Caco-2 (cell line): ENCODE measurements around the gene CYB5D1. TPM values are rescaled to one million over a fixed set of nuclear protein-coding genes. Genes with fewer than 3 reads are reported as not detected.
"Not testable (repeated sequence)": the region's sequence is repeated elsewhere in the genome, so short reads cannot be mapped to it uniquely, and the experiment has no call there.

ENCODE experiments used
- Bru-seq: library from RNA; stranded (reverse); fragments of 400-500 nt; gene quantifications from one replicate; lab custom pipeline; 2021; lab: Mats Ljungman, UMichigan
- BruChase-seq, 2 experiments: library from RNA; stranded (reverse); fragments of 400-500 nt; gene quantifications; one replicate each; lab custom pipeline; 2021; lab: Mats Ljungman, UMichigan
- BruUV-seq: library from RNA; stranded (reverse); fragments of 400-500 nt; replicated peaks from 2 replicates; lab custom pipeline; 2021; lab: Mats Ljungman, UMichigan
- CTCF ChIA-PET: fragments of 300-600 bp; sonication (Branson Sonifier 250); formaldehyde crosslinking; loops from one replicate; lab custom pipeline; 2022; ENCODE audit warnings: antibody characterized with exemption; lab: Charles Lee
- POLR2A ChIA-PET: fragments of 300-600 bp; sonication (Branson Sonifier 250); formaldehyde crosslinking; loops from one replicate; lab custom pipeline; 2022; ENCODE audit warnings: antibody characterized with exemption; lab: Charles Lee
- DNase-seq, 2 experiments: peaks; one replicate each; pipeline versions ENCODE4 v3.0.0 to v3.0.0-alpha.2; 2020 to 2022
- H3K27me3 ChIP-seq: replicated peaks from 2 replicates; pipeline ENCODE4 v1.6.0; 2011; ENCODE audit warnings: low read length; ENCODE audit not compliant: control insufficient read depth, insufficient read depth
- H3K36me3 ChIP-seq: 2 replicates; pipeline ENCODE4 v1.5.1; 2011; ENCODE audit warnings: low read length; ENCODE audit not compliant: control insufficient read depth, insufficient read depth
- H3K4me1 ChIP-seq: fragments of 250-450 bp; sonication (Bioruptor Pico); 2 replicates; pipeline ENCODE4 v1.5.1; 2020; ENCODE audit warnings: mild to moderate bottlenecking
- H3K4me3 ChIP-seq: 2 replicates; pipeline ENCODE4 v1.5.1; 2011; ENCODE audit warnings: low read depth, mild to moderate bottlenecking, control low read depth, low read length
- H3K9me3 ChIP-seq: fragments of 250-450 bp; sonication (Bioruptor Pico); 2 replicates; pipeline ENCODE4 v1.5.1; 2020; ENCODE audit warnings: mild to moderate bottlenecking, moderate library complexity
- H3K27ac Mint-ChIP-seq: one replicate; pipeline ENCODE4 v1.8.0; 2022; ENCODE audit warnings: mixed read lengths; ENCODE audit not compliant: unreplicated experiment
- H3K27me3 Mint-ChIP-seq: one replicate; pipeline ENCODE4 v1.8.0; 2022; ENCODE audit warnings: mixed read lengths; ENCODE audit not compliant: insufficient read depth, unreplicated experiment
- H3K36me3 Mint-ChIP-seq: one replicate; pipeline ENCODE4 v1.8.0; 2022; ENCODE audit warnings: mild to moderate bottlenecking, mixed read lengths; ENCODE audit not compliant: insufficient read depth, unreplicated experiment
- H3K4me1 Mint-ChIP-seq: one replicate; pipeline ENCODE4 v1.8.0; 2022; ENCODE audit warnings: low read depth, mixed read lengths; ENCODE audit not compliant: unreplicated experiment
- H3K4me3 Mint-ChIP-seq: one replicate; pipeline ENCODE4 v1.8.0; 2022; ENCODE audit warnings: mild to moderate bottlenecking, moderate library complexity, mixed read lengths; ENCODE audit not compliant: unreplicated experiment
- H3K9me3 Mint-ChIP-seq: one replicate; pipeline ENCODE4 v1.8.0; 2022; ENCODE audit warnings: mixed read lengths; ENCODE audit not compliant: unreplicated experiment
- intact Hi-C: fragments of 100-400 bp; cut with micrococcal nuclease; formaldehyde crosslinking; loops from one replicate; pipeline ENCODE4 v1.10.0; 2022; ENCODE audit not compliant: unreplicated experiment
- long read RNA-seq: library from polyadenylated mRNA; stranded (forward); transcript quantifications from one replicate; pipeline ENCODE4 v2.0.0, GENCODE V29; 2022
- total RNA-seq: library from RNA; stranded (reverse); gene quantifications from 2 replicates; pipeline ENCODE4 v1.2.3, GENCODE V29; 2022
- TF ChIP-seq, protein P1 (sequence below), 2 experiments: fragments of 200-600 bp in 1 of 2; IDR thresholded peaks; 1 replicate in 1 of 2; 2 replicates in 1 of 2; pipeline versions ENCODE4 v1.5.1 to v1.8.0; 2011 to 2022; ENCODE audit warnings: antibody characterized with exemption in 1 of 2, control low read depth in 1 of 2, inconsistent platforms in 1 of 2, low read depth in 1 of 2, low read length in 1 of 2, mild to moderate bottlenecking in 1 of 2, moderate library complexity in 1 of 2; ENCODE audit not compliant: insufficient read depth in 1 of 2, severe bottlenecking in 1 of 2, unreplicated experiment in 1 of 2

CYB5D1 gene, protein sequence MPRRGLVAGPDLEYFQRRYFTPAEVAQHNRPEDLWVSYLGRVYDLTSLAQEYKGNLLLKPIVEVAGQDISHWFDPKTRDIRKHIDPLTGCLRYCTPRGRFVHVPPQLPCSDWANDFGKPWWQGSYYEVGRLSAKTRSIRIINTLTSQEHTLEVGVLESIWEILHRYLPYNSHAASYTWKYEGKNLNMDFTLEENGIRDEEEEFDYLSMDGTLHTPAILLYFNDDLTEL
- total RNA-seq (6.1 and 7.3 TPM in 2 replicates), Bru-seq, nascent RNA (percentile 54 among the genes with signal in this experiment), BruChase-seq, experiment 1, labeled RNA remaining after a 2-hour chase (percentile 75 among the genes with signal in this experiment), BruChase-seq, experiment 2, labeled RNA remaining after a 6-hour chase (percentile 75 among the genes with signal in this experiment)
- long read RNA-seq, partial matches to known transcripts: 5 of 9 reads
- long read RNA-seq, other reads (novel, unspliced or antisense): 1 of 9 reads

DNA sequence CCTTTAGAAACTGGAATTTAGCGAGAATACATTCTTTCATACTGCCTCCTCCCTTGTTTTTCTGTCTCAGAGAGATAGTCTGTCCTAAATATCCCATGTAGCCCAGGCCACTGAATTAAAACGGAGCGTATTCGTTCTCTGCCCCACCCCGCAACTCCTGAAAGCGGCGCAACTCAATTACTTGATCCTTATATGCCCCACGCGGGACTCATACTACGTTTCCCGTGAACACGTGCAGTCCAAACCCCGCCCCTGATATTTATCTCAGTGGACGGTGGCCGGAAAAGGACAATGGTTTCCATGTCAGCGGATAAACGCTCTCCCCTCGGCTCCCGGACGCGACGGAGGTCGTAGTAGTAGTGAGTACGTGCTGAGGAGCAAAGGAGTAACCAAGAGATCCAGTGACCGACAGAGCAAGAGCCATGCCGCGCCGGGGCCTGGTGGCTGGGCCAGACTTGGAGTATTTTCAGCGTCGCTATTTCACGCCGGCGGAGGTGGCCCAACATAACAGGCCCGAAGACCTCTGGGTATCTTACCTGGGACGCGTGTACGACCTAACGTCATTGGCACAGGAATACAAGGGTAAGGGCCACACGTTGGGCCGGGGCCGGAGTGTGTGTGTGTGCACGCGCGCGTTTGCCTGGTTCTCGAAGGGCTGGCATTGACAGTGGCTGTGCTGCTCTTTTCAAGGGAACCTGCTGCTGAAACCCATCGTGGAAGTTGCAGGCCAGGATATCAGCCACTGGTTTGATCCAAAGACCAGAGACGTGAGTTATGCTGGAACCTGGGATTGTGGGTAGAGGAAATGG, at the start of gene CYB5D1:
TSS of gene CYB5D1 (plus strand) at position 291 of the 809 bp plus-strand sequence. CDS start at position 423, 132 bp downstream.
- ChIA-PET POLR2A (interaction anchor here (0.7 to 1.5 kb wide), 6 partner anchors 14 to 243 kb away, joined by 3 to 27 read pairs (median 6); partner anchors contain the start of gene KDM6B), CTCF (interaction anchor here (0.6 to 1.5 kb wide), 17 partner anchors 13 to 207 kb away, joined by 3 to 8 read pairs (median 4); partner anchors contain the start of genes ATP1B2, CNTROB, KDM6B and TRAPPC1)
- H3K27ac Mint-ChIP-seq: no peak within 1 kb of the TSS
- Histone ChIP-seq H3K36me3 (no peaks in the 10 kb centered on the region), H3K4me1 (no peaks in the 10 kb centered on the region), H3K9me3 (no peaks in the 10 kb centered on the region), H3K27me3 (no peaks in the 10 kb centered on the region), H3K4me3 (peak within 1 kb of the TSS; percentile 49)
- TF ChIP-seq, protein P1, sequence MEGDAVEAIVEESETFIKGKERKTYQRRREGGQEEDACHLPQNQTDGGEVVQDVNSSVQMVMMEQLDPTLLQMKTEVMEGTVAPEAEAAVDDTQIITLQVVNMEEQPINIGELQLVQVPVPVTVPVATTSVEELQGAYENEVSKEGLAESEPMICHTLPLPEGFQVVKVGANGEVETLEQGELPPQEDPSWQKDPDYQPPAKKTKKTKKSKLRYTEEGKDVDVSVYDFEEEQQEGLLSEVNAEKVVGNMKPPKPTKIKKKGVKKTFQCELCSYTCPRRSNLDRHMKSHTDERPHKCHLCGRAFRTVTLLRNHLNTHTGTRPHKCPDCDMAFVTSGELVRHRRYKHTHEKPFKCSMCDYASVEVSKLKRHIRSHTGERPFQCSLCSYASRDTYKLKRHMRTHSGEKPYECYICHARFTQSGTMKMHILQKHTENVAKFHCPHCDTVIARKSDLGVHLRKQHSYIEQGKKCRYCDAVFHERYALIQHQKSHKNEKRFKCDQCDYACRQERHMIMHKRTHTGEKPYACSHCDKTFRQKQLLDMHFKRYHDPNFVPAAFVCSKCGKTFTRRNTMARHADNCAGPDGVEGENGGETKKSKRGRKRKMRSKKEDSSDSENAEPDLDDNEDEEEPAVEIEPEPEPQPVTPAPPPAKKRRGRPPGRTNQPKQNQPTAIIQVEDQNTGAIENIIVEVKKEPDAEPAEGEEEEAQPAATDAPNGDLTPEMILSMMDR (IDR thresholded peaks at IDR 0.05; ENCODE audit: insufficient read depth in 1 of 2, low read depth in 1 of 2, low read length in 1 of 2, severe bottlenecking in 1 of 2, unreplicated experiment in 1 of 2): no peak
- H3K36me3 Mint-ChIP-seq: peaks cover 24% of the 10 kb centered on the region
- no peaks in the 10 kb centered on the region for H3K9me3 Mint-ChIP-seq
- H3K4me3 Mint-ChIP-seq: no peak within 1 kb of the TSS
- no TSS peak for BruUV-seq
- H3K27me3 Mint-ChIP-seq: no peaks in the 10 kb centered on the region
- DNase-seq: peak; percentile 79 to 87
- peaks cover 10% of the 10 kb centered on the region for H3K4me1 Mint-ChIP-seq
- intact Hi-C loops: loop anchor here (1.0 to 2.0 kb wide), 3 partner anchors 15 to 36 kb away; no protein-coding TSS in a partner anchor

DNA sequence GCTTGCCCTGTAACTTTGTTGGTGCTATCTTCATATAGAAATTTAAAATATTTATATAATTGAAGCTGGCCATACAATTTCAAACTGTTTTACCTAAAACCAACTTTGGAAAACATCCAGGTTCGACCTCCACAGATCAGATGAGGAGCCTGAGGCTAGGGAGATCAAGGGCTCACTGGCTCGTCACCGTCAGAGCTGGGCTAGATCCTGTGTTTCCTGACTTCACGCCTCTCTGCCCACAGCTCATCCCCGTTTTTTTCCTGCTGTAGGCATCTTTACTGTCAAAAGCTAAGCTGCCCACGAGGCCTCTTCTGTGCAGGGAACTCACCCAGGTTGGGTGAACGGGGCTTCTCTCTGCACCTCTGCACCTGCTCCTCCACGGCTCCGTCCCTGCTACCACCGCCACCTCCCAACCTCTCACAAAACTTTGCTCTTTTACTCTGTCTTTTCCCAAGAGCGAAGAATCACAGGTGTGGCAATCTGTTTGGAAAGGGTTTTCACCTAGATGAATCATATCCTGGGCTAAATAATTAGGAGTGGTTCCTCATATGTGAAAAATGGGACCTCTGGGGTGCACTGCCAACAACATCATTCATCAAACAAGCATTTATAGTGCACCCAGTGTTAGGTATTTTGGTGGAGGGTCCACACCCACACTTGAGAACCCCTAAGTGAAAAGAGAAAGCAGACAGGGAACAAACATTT, 48.6 kb upstream of the CYB5D1 start:
- no peaks in the 10 kb centered on the region for H3K27me3 Mint-ChIP-seq
- H3K9me3 Mint-ChIP-seq: no peaks in the 10 kb centered on the region
- TF ChIP-seq, protein P1 (IDR thresholded peaks at IDR 0.05; ENCODE audit: insufficient read depth in 1 of 2, low read depth in 1 of 2, low read length in 1 of 2, severe bottlenecking in 1 of 2, unreplicated experiment in 1 of 2): no peak
- H3K9me3 ChIP-seq: no peaks in the 10 kb centered on the region
- no peak overlapping the region for H3K27ac Mint-ChIP-seq
- CTCF ChIA-PET: no interaction called here
- H3K4me3 ChIP-seq: no peak overlapping the region
- no peaks in the 10 kb centered on the region for H3K4me1 Mint-ChIP-seq
- POLR2A ChIA-PET: no interaction called here
- DNase-seq: no peak
- no peaks in the 10 kb centered on the region for H3K27me3 ChIP-seq
- H3K36me3 ChIP-seq: no peaks in the 10 kb centered on the region
- no peaks in the 10 kb centered on the region for H3K36me3 Mint-ChIP-seq
- no peaks in the 10 kb centered on the region for H3K4me1 ChIP-seq
- no TSS peak for BruUV-seq
- H3K4me3 Mint-ChIP-seq: no peak overlapping the region
- intact Hi-C loops: no loop called here

DNA sequence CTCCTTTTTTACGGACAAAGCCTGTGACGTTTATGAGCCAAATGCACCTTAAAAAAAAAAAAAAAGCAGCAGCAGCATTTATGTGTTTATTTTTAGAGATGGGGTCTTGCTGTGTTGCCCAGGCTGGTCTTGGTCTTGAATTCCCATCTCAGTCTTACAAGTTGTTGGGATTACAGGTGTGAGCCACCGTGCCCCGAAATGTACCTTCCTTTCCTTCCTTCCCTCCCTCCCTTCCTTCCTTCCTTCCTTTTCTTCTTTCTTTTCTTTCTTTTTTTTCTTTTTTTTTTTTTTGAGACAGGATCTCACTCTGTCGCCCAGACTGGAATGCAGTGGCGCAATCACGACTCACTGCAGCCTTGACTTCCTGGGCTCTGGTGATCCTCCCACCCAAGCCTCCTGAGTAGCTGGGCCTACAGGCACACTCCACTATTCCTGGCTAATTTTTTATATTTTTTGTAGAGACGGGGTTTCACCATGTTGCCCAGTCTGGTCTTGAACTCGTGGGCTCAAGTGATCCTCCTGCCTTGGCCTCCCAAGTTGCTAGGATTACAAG, 47.9 kb upstream of the CYB5D1 start:
- H3K36me3 ChIP-seq, BruUV-seq, H3K4me1 Mint-ChIP-seq, H3K27ac Mint-ChIP-seq, DNase-seq, H3K9me3 Mint-ChIP-seq, H3K4me3 ChIP-seq, H3K27me3 Mint-ChIP-seq, intact Hi-C loops, POLR2A ChIA-PET, H3K27me3 ChIP-seq, H3K4me1 ChIP-seq, CTCF ChIA-PET, H3K4me3 Mint-ChIP-seq, H3K36me3 Mint-ChIP-seq, H3K9me3 ChIP-seq: not testable (repeated sequence)
